ENCODE data around the gene FAM20C.

Gene FAM20C

GRCh38 chr7:211033-211714 is 18.8 kb downstream of the FAM20C start:
- no peak for DNase-seq

DNA sequence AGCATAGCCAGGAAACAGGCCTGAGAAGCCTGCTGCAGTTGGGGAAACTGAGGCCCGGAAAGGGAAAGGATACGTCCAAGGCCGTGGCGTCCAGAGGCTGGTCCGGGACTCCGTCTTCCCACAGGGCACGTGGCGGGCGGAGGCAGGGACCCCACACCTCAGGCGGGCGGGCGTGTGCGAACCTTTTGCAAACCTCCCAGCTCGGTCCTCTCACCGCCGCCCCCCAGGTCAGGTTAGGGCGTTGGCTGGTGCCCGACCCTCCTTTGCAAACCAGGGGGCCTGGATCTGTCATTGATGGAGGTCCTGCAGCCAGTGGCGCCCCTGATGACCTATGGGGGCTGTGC is 19.3 kb downstream of the FAM20C start:
- DNase-seq: no peak

GRCh38 chr7:212754-213153 is 20.4 kb downstream of the FAM20C start:
- DNase-seq: no peak

DNA sequence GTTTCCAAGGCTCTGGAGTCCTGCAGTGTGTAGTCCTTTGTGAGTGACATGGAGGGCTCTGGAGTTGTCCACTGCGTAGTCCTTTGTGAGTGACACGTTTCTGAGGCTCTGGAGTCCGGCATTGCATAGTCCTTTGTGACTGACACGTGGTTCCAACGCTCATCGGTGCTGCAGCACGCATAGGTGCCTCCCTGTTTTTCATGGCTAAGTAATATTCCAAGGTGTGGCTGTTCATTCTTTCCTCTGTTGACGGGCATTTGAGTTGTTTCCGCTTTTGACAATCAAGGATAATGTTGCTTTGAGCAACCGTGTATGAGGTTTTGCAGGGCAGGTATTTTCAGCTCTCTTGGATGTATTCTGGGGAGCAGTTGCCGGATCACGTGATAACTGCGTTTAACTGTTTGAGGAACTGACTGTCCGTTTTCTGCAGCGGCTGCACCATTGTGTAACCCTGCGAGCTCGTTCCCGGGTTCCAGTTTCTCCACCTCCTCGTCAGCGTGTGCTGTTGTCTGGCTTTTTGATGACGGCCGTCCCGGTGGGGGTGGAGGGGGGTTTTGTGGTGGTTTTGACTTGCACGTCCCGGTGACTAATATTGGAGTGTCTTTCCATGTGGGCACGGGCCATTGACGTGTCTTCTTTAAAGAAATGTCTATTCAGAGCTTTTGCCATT is 21.1 kb downstream of the FAM20C start:
- no peak for DNase-seq

DNA sequence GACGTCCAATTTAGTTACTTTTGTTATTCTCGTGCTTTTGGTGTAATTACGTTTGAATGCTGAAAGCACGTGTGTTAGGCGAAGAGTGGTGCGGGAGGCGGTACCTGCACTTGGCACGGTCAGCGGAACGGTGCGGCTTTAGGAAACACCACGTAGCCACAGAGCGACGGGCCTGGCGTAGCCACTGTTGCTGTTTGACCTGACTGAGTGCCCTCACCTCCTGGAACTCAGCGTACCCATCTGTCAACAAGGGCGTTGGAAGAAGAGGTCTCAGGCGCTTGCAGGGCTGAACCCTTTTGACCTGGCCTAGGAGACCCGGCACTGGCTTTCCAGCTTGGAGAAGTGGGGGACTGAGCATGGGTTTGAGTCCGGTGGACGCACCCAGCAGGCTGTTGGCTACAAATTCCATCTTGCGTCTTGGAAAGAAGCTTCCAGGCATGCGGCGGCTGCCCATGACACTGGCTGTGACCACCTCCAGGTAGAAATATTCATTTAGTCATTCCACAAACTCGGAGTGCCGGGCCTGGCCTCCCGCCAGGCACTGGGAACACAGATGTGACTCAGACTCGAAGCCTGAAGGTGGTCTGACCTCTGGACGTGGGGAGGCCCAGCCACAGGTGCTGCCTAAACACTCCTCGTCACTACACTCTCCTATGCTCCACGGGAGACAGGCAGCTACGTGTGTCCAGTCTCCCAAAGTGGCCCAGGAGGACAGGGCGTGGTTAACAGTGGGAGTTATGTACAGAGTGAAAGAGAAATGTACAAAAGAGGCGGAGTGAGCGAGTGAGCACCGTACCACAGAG is 22.2 kb downstream of the FAM20C start:
- DNase-seq: no peak

DNA sequence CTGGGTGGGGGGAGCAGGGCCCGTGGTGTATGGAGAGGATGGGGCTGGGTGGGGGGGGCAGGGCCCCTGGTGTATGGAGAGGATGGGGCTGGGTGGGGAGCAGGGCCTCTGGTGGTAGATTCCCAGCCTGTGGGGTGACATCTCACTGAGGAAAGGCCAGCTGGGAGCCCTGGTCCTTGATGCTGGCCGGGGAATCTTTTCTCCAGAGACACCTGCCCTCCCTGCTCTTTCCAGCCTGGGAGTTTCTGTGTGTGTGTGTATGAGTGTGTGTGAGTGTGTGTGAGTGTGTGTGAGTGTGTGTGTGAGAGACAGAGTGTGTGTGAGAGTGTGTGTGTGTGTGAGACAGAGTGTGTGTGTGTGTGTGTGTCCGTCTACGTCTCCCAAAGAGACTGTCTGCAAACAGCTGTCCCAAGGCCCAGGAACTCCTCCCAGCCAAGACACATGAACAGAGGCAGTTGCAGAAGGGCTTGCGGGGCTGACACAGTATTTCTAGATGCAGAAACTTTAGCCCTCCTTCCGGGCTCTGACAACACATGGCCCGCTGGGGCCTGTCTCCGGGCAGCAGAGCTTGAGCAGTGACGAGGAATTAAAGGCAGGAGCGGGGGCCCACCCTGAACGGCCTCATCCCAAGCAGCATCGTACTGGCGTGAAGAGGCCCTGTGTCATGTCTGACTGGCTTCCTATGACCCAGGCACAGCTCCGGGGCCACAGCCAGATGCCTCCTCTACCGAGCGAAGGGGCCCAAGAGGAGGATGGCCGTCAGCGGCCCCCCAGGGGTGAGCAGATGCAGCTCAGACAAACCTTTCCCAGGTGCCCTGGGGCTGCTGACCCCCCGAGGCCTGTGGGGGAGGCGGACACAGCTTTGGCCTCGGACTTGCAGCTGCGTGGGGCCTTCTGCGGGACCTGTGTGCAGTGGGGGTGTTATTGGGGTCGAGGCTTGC is 24.3 kb downstream of the FAM20C start:
- no peak for DNase-seq

- DNase-seq: no peak
Observed at GRCh38 chr7:217781-218180, 25.4 kb downstream of the FAM20C start.

DNA sequence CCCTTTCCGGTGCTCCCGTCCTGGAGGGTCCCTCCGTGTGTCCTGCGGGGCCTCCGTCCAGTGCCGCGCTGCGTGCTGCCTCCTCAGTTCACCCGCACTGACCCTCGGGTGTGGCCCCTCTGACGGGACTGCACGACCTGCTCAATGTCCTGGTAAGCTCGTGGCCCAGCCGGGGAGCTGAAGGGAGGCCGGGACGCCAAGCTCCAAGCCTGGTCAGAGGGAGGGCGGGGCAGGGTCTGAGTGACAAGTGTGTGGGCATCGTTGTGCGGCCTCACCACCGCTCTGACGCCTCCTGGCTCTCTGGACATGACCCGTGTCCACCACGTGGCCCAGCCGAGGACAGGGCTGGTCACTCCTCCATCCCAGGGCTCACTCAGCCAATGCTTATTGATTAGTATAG is 25.9 kb downstream of the FAM20C start:
- DNase-seq: no peak

DNA sequence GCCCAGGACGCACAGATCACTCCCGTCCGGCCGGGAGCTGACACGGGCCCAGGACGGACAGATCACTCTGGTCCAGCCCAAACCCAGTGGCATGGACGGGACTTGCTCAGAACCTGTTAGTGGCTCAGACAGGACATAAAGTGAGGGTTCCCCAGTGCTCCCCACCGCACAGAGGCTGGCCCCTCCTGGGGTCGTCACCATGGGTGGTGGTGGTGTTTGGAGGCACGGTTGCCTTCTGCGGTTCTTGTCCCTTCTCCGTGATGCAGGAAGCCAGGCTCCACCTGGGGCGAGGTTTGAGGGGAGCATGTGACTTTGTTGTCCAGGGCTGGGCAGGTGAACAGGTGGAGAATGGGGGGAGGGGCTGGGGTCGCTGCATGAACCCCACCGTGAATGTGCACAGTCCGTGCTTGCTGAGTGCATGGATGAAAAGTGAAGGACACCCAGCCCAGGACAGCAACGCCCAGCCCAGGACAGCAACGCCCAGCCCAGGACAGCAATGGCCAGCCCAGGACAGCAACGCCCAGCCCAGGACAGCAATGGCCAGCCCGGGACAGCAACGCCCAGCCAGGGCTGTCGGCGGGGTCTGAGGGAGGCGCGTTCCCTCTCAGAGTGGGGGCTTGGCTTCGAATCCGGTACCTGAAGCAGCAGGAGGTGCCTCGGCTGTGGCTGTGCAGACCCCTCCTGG is 26.7 kb downstream of the FAM20C start:
- DNase-seq: no peak

GRCh38 chr7:219581-220150 is 27.3 kb downstream of the FAM20C start:
- no peak for DNase-seq

- no peak for DNase-seq
Observed at GRCh38 chr7:220151-220841, 27.9 kb downstream of the FAM20C start.

DNA sequence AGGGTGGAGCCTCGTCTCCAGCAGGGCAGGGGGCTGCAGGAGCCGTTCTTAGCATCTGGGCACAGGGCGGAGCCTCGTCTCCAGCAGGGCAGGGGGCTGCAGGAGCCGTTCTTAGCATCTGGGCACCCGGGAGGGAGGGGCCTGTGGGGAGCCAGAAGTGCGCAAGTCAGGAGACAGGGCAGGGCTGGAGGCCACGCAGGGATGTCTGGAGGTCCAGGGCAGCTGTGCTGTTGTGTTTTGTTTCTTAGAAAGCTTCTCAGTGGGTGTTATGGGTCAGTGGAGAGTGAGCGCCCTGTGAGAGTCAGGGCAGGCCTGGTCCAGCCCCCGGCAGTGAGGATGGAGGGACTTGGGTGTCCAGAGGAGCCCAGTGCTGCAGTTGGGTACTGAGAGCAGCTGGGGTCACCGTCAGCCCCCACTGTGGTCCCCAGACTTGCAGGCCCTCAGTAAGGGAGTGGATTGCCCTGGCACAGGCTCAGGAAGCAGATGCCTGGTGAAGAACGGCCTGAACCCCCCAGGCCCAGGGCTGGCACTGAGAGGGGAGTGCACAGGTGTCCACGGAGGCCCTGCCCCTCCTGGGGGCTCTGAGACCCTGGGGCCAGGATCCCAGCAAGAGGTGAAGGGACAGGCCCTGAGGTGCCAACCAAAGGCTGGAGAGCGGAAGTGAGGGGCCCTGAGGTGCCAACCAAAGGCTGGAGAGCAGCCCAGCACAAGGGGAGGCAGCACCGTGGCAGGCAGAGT is 29.8 kb downstream of the FAM20C start:
- DNase-seq: no peak

DNA sequence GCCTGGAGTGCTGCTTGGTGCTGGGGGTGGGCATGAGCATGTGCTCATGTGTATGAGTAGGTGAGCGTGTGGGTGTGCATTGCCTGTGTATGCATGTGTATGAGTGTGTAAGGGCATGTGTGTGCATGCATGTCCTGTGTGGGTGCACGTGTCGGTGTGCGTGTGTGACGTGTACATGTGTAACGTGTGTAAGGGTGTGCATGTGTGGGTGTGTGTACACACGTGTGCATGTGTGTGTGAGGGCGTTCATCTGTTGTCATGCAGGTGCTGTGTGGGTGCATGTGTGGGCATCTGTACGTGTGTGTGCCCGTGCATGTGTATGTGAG is 30.3 kb downstream of the FAM20C start:
- no peak for DNase-seq

DNA sequence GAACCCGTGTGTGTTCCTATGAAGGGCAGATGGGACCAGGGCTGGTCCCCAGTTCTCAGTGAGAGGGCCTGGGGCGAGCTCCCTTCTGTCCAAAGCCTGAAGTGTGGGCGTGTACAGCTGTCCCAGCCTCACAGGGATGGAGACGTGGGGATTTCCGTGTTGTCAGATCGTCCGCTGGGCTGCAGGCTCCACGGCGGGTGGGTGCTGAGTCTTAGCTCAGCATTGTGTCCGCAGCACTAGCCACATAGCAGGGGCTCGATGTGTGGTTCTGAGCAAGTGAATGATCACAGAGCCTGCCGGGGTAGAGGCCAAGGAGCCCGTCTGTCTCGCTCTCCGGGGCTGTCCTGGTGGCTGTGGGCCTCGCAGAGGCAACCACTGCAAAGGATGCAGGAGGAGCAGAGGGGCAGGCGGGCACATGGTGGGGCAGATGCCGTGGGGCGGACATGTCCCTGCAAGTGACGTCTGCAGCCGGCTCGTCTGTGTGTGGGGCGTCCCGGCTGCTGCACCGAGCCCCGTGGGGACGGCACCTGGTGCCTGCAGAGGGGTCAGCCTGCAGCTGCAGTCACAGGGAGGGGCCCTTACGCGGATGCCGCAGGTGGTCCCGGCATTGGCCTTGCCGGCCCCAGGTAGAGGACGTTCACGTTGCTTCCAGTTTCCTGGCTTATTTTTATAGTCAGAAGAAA is 30.9 kb downstream of the FAM20C start:
- no peak for DNase-seq

GRCh38 chr7:223861-224260 is 31.5 kb downstream of the FAM20C start:
- no peak for DNase-seq

DNA sequence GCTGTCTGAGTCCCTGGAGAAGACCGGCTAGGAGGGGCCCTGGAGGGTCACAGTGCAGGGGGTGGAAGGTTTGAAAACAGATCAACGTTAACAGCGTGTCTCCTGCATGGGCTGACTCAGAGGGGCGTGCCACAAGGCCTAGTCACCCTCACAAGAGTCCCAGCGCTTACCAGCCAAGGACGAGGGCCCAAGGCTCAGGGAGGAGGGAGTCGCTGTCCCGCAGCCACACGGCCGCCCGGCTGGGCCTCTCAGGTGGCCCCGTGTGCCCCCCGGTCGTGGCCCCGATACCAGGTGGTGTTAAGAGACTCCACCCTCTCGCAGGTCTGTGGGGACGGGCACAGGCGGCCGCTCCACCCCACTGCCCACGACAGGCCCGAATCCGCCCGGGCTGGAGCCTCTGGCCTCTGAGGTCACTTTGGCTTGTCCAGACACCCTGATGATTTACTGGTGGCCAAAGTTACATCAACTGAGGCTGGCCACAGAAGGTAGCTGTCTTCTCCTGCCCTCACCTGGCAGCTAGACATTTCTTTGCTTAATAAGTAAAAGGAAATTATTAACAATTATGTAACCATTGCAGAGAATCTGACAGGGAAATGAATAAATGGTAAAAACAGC is 34.0 kb downstream of the FAM20C start:
- no peak for DNase-seq

DNA sequence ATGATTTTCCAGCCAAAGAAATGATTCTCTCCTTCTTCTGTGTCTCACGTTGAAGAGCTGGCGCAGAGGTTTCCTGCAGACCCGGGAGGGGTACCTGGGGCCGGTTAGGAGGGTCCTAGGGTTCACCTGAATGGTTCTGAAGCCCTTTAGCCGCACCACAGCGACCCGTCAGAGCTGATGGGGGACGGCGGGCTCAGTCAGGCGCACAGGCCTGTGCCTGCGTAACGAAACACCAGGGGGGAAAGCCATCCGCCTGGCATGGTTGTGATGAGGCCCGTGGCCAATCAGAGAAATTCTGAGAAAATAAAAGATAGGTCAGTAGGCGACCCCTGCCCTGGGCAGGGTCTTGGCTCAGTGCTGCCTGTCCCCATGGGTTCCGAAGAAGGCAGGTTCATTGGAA is 35.6 kb downstream of the FAM20C start:
- no peak for DNase-seq

GRCh38 chr7:228610-229009 is 36.2 kb downstream of the FAM20C start:
- no peak for DNase-seq

GRCh38 chr7:229184-229964 is 37.0 kb downstream of the FAM20C start:
- no peak for DNase-seq

Data from OCI-M1 (cell line).